HG03064 (cell line): Measurements from ENCODE around the gene FMNL3.
"Not testable (repeated sequence)": the region's sequence is repeated elsewhere in the genome, so short reads cannot be mapped to it uniquely, and the experiment has no call there.

Source experiments
- ATAC-seq: cut with Tn5 transposase; IDR thresholded peaks from one replicate; pipeline ENCODE4 v1.9.1; 2021; ENCODE audit warnings: low read depth; ENCODE audit not compliant: unreplicated experiment

FMNL3 gene

GRCh38 chr12:49707128-49707811, at the start of gene FMNL3:
FMNL3 (minus strand) TSS chr12:49707405; CDS start chr12:49707180, 225 bp downstream.
- peak; percentile 62 for ATAC-seq

GRCh38 chr12:49750996-49751393, 43.8 kb upstream of the FMNL3 start:
- no peak for ATAC-seq

DNA sequence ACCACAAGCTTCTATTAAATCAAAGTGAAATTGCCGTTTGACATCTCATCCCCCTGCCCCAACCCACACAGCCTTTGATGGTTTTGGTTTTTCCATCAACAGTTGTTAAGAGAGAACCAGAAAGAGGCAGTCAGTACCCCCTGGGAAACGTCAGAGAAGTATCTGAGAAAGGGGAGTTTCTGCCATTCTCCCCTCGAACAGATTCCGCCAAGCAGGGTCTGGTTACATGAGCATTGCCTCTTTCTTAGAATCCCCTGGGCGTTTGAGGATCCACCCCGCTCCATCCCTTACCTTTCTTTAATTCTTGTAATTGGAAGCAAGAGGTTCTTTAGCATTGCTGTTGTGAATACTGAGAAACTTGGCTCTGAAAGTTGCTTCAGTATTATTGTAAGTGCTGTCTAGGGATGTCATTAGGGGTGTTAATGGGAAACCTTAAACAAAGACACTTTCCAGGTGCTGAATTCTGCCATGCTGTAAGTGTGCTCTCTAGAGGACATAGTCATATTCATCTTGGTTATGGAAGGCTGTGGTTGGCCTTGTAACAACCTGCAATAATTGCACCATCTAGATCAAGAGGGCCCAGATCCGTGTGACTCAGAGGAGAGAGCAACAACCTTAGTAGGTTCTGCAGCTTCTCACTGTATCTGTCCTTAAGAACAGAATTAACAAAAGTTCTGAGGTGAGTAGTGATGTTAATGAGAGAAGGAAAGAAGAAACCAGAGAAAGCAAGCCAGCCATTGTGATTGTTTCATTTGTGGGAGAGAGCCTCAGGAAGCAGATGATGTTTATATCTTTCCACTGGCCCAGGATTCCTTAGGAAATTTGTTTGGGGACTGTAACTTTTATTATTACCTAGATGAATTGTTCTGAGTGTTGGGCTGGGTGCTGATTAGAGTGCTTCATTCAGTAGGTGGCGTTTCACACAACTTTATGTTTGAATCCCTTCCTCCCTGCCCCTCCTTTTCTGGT, 43.1 kb upstream of the FMNL3 start:
- no peak for ATAC-seq

DNA sequence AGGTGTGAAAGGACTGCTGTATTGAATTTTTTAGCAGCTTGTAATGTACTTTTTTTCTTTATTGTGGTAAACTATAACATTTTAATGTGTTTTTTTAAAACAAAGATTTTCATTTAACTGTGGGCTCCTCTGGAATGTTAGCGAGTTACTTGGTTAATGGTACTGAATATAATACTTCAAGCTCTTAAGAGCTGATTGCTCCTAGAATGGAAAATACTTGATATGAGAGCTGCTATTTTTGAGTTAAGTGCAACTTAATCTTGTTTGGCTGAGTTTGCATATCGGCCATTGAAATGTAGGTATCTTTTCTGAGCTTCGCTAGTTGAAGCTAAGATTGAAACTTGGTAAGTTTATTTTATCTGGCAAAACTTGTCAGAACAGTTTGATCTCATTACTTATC, 41.6 kb upstream of the FMNL3 start:
- no peak for ATAC-seq

GRCh38 chr12:49748306-49748705, 41.1 kb upstream of the FMNL3 start:
- no peak for ATAC-seq

DNA sequence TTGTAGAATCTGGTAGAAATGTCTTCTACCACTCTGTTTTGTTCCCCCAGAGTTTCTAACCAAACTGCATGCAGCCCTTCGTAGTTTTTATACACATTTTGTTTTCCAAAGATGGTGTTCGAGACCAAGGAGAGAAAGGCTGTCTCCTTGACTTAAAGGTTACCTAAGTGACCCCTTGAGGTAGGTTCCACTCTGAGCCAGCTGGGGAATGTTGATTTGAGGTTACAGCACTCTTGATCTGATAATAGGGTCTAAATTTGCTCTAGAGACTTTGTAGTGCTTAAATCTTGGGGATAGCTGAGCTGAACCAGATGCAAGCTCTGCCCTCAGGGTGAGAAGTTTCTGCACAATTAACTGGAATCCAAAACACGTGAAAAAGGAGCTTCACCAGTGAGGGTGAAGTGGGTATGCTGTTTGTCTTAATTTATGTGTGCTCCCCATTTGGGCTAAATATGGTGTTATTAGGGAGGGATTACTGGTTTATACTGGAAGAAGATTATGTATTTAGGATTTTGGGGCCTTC, 37.2 kb upstream of the FMNL3 start:
- ATAC-seq: no peak

DNA sequence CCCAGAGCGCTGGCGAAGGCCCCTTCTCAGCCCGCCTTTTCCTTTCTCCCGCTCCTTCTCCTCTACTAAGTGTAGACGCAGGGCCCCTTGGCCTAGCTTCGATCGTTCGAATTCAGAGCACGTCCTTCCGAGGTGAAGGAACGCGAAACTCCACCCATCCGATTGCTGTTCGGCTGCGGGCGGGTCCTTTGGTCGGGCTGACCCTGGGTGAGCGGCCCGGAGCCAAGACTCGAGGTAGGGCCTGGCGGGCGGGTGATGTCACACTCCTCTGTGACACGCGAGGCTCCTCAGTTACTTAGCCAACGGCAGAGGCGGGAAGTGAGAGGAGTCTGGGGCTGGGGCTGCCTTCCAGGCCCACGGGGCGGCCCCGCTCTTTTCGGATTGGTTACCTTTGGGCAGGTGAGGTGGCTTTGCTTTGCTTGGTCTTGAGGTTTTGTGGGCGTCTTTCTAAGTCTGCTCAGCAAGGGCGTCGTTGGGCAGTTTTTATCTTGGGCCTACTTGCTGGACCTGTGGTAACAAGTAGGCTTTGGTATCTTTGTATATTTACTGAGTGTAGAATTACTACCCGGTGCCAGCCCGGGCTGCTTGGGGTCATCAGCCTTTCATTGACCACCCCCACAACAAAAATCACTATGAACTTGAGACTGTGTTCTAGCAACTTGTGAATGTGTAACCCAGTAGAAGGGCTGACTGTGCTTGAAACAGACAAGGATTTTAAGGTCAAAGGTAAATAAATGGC, 34.8 kb upstream of the FMNL3 start:
- peak; percentile 40 for ATAC-seq

- peak; percentile 96 for ATAC-seq
Observed at GRCh38 chr12:49740930-49741881, 34.0 kb upstream of the FMNL3 start, which contains the start of gene TMBIM6. TMBIM6 (plus strand) TSS chr12:49741557; CDS start chr12:49752494, 10,937 bp downstream.

- ATAC-seq: not testable (repeated sequence)
Observed at GRCh38 chr12:49740277-49740676, 33.1 kb upstream of the FMNL3 start.

GRCh38 chr12:49738721-49739120, 31.5 kb upstream of the FMNL3 start:
- not testable (repeated sequence) for ATAC-seq

GRCh38 chr12:49734900-49735299, 27.7 kb upstream of the FMNL3 start:
- ATAC-seq: not testable (repeated sequence)

- ATAC-seq: no peak
Observed at GRCh38 chr12:49733219-49734017, 26.2 kb upstream of the FMNL3 start.

GRCh38 chr12:49730568-49731101, 23.4 kb upstream of the FMNL3 start:
- no peak for ATAC-seq

GRCh38 chr12:49730050-49730449, 22.8 kb upstream of the FMNL3 start:
- no peak for ATAC-seq

GRCh38 chr12:49728446-49728845, 21.2 kb upstream of the FMNL3 start:
- no peak for ATAC-seq

DNA sequence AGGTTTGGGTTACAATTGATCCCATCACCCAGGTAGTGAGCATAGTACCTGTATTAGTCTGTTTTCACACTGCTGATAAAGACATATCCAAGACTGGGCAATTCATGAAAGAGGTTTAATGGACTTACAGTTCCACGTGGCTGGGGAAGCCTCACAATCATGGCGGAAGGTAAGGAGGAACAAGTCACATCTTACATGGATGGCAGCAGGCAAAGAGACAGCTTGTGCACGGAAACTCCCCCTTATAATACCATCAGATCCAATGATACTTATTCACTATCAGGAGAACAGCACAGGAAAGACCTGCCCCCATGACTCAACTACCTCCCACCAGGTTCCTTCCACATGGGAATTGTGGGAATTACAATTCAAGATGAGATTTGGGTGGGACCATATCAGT, 14.2 kb upstream of the FMNL3 start:
- not testable (repeated sequence) for ATAC-seq

DNA sequence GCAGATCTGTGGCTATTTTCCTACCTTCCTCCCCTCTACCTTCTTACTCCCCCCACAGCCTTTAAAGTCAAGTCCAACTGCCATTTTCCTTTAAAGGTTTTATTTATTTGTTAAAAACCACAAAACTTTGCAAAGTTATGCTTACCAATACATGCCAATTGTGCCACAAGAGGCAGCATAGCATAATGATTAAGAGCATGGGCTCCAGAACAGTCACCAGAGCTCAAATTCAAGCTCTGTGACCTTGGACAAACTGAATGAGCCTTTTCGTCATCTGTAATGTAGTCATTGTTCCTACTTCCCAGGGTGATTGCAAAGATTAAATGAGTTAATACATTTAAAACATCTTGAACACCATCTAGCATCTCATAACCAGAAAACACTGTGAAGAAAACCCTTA, 13.0 kb upstream of the FMNL3 start:
- ATAC-seq: no peak

DNA sequence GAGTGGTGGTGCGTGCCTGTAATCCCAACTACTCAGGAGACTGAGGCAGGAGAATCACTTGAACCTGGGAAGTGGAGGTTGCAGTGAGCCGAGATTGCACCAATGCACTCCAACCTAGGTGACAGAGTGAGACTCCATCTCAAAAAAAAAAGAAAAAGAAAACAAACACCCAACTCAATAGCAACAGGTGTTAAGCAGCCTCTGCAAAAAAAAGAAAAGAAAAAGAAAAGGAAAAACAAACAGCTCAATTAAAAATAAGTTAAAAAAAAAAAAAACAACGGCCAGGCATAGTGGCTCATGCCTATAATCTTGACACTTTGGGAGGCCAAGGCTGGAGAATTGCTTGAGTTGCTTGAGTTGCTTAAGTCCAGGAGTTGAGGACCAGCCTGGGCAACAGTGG, 10.6 kb upstream of the FMNL3 start:
- ATAC-seq: not testable (repeated sequence)
